Upper lobe of right lung (tissue), 1 donor: ENCODE data around the gene IL1RL2. TPM values are rescaled to one million over a fixed set of nuclear protein-coding genes. Genes with fewer than 3 reads are reported as not detected.

ENCODE experiments used
- ATAC-seq: fragments of 200-7000 bp; cut with Tn5 transposase; one replicate; pipeline ENCODE4 v1.9.1; 2020; ENCODE audit warnings: mild to moderate bottlenecking, moderate library complexity
- DNase-seq: peaks from one replicate; pipeline ENCODE4 v3.0.0-alpha.2; 2020
- H3K27ac ChIP-seq: fragments of 200-600 bp; one replicate; pipeline ENCODE4 v1.8.0; 2022
- H3K27me3 ChIP-seq: fragments of 200-600 bp; one replicate; pipeline ENCODE4 v1.8.0; 2022; ENCODE audit warnings: mild to moderate bottlenecking
- H3K36me3 ChIP-seq: fragments of 200-600 bp; one replicate; pipeline ENCODE4 v1.8.0; 2022
- H3K4me1 ChIP-seq: fragments of 200-600 bp; one replicate; pipeline ENCODE4 v1.8.0; 2022
- H3K4me3 ChIP-seq: fragments of 200-600 bp; one replicate; pipeline ENCODE4 v1.8.0; 2022; ENCODE audit warnings: mild to moderate bottlenecking
- H3K9me3 ChIP-seq: fragments of 200-600 bp; one replicate; pipeline ENCODE4 v1.8.0; 2022
- intact Hi-C: fragments of 100-400 bp; cut with DNase I; formaldehyde crosslinking; loops from one replicate; pipeline ENCODE4 v1.11.0; 2022
- total RNA-seq: library from RNA; stranded (reverse); fragmentation: NEBNext Ultra II Directional; extraction: Animal tissue kit (Norgen Biotek cat#: 25700); gene quantifications from one replicate; pipeline ENCODE4 v1.2.1, GENCODE V29; 2021
- TF ChIP-seq, protein P1 (sequence below): fragments of 200-600 bp; IDR thresholded peaks from one replicate; pipeline ENCODE4 v1.8.0; 2022; ENCODE audit warnings: antibody characterized with exemption
- donor health status: DM: no; HTN: yes; CAD: no; lungs with severe emphysema.

Gene IL1RL2
- total RNA-seq, 1 donor from 2014 or later, result 0.58 TPM

GRCh38 chr2:102286041-102286440, 99.2 kb downstream of the IL1RL2 start:
- TF ChIP-seq, protein P1, sequence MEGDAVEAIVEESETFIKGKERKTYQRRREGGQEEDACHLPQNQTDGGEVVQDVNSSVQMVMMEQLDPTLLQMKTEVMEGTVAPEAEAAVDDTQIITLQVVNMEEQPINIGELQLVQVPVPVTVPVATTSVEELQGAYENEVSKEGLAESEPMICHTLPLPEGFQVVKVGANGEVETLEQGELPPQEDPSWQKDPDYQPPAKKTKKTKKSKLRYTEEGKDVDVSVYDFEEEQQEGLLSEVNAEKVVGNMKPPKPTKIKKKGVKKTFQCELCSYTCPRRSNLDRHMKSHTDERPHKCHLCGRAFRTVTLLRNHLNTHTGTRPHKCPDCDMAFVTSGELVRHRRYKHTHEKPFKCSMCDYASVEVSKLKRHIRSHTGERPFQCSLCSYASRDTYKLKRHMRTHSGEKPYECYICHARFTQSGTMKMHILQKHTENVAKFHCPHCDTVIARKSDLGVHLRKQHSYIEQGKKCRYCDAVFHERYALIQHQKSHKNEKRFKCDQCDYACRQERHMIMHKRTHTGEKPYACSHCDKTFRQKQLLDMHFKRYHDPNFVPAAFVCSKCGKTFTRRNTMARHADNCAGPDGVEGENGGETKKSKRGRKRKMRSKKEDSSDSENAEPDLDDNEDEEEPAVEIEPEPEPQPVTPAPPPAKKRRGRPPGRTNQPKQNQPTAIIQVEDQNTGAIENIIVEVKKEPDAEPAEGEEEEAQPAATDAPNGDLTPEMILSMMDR, result no peak
- Histone ChIP-seq H3K27me3 (no peaks in the 10 kb centered on the region), H3K27ac (no peak overlapping the region), H3K36me3 (no peaks in the 10 kb centered on the region), H3K4me3 (no peak overlapping the region), H3K9me3 (no peaks in the 10 kb centered on the region), H3K4me1 (no peaks in the 10 kb centered on the region)
- intact Hi-C loops, result no loop called here
- ATAC-seq (no peak), DNase-seq (no peak)

GRCh38 chr2:102289129-102289528, 102.3 kb downstream of the IL1RL2 start:
- H3K9me3 ChIP-seq, result no peaks in the 10 kb centered on the region
- no peaks in the 10 kb centered on the region for H3K36me3 ChIP-seq
- H3K4me3 ChIP-seq, result no peak overlapping the region
- no peaks in the 10 kb centered on the region for H3K27me3 ChIP-seq
- DNase-seq, result no peak
- H3K27ac ChIP-seq, result no peak overlapping the region
- H3K4me1 ChIP-seq, result no peaks in the 10 kb centered on the region
- ATAC-seq, result no peak
- intact Hi-C loops, result no loop called here
- TF ChIP-seq, protein P1, result no peak

Other genes with a start within 250 kb of the IL1RL2 start
- gene IL1R2, start 195.1 kb upstream of the IL1RL2 start, total RNA-seq, result 17.0 TPM
- gene IL1R1, start 44.3 kb upstream of the IL1RL2 start, total RNA-seq, result 196 TPM
- gene IL1RL1, start 124.5 kb downstream of the IL1RL2 start, total RNA-seq, result 46.5 TPM
- 26.5 TPM for gene IL18R1, start 168.8 kb downstream of the IL1RL2 start, total RNA-seq
- gene IL18RAP, start 236.1 kb downstream of the IL1RL2 start, total RNA-seq, result 4.9 TPM